HFFc6 (cell line): ENCODE measurements around the gene ZNF688. TPM values are rescaled to one million over a fixed set of nuclear protein-coding genes. Genes with fewer than 3 reads are reported as not detected.

Experiments
- DNase-seq: peaks from one replicate; pipeline ENCODE4 v3.0.0-alpha.2; 2018
- H3K27ac Mint-ChIP-seq: 2 replicates; pipeline ENCODE4 v1.8.0; 2020; ENCODE audit warnings: mild to moderate bottlenecking, mixed read lengths
- H3K27me3 Mint-ChIP-seq: 2 replicates; pipeline ENCODE4 v1.8.0; 2021; ENCODE audit warnings: mild to moderate bottlenecking, moderate library complexity, mixed read lengths; ENCODE audit not compliant: insufficient read depth
- H3K36me3 Mint-ChIP-seq: 2 replicates; pipeline ENCODE4 v1.8.0; 2021; ENCODE audit warnings: low read depth, mixed read lengths
- H3K4me1 Mint-ChIP-seq: 2 replicates; pipeline ENCODE4 v1.8.0; 2020; ENCODE audit warnings: low read depth, mixed read lengths
- H3K4me3 Mint-ChIP-seq: 2 replicates; pipeline ENCODE4 v1.8.0; 2020; ENCODE audit warnings: mild to moderate bottlenecking, moderate library complexity, mixed read lengths
- H3K9me3 Mint-ChIP-seq: 2 replicates; pipeline ENCODE4 v1.8.0; 2020; ENCODE audit warnings: mild to moderate bottlenecking, mixed read lengths
- CTCF ChIP-seq: fragments of 200-600 bp; sonication (generic); IDR thresholded peaks from 2 replicates; pipeline ENCODE4 v1.5.0; 2021; ENCODE audit warnings: antibody characterized with exemption, mild to moderate bottlenecking
- long read RNA-seq: library from polyadenylated mRNA; unstranded; transcript quantifications from one replicate; pipeline ENCODE4 v2.0.0, GENCODE V29; 2019
- total RNA-seq, 6 experiments: library from RNA; stranded (reverse); fragmentation: NEBNext Ultra II Directional; extraction: Animal tissue kit (Norgen Biotek cat#: 25700); gene quantifications; 2 replicates in 1 of 6; 3 replicates in 5 of 6; pipeline ENCODE4 v1.2.3, GENCODE V29; 2021

ZNF688 gene
- total RNA-seq = 10 to 100 TPM in 1 of 6 experiments, 1 to 10 TPM in 5; 5.9 to 10.4 (median 7.6) TPM
- long read RNA-seq, partial matches to known transcripts = 0 of 6 reads
- long read RNA-seq, other reads (novel, unspliced or antisense) = 1 of 6 reads

GRCh38 chr16:30571445-30572322, at the start of gene ZNF688:
Gene ZNF688, minus strand, starts transcription at chr16:30571714. Its CDS starts 85 bp downstream, at chr16:30571629.
- peak; percentile 97 for DNase-seq
- Mint-ChIP-seq H3K4me1 (peaks cover 19% of the 10 kb centered on the region), H3K27me3 (peaks cover 1% of the 10 kb centered on the region), H3K36me3 (no peaks in the 10 kb centered on the region), H3K4me3 (peak within 1 kb of the TSS; percentile 98), H3K9me3 (no peaks in the 10 kb centered on the region), H3K27ac (peak within 1 kb of the TSS; percentile 95)
- no peak for TF ChIP-seq CTCF

DNA sequence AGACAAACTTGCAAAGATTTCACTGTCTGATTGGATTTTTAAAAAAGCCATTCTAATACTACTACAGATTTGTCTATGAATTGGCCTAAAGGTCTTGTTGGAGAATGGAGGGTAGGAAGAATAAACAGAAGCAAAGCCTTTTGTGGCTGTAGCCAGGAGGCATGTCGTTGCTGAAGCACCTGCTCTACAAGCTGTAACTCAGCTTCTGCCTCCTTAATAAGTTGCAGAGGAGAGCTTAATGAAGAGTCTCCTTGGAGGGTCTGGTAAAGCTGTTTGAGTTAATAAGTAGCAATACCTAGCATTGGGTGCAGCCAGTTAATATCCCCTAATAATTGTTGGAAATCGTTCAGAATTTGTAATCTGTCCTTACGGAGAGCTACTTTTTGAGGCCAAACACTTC, 48.7 kb upstream of the ZNF688 start:
- H3K4me1 Mint-ChIP-seq = peaks cover 35% of the 10 kb centered on the region
- H3K27ac Mint-ChIP-seq = no peak overlapping the region
- H3K27me3 Mint-ChIP-seq = peaks cover 4% of the 10 kb centered on the region
- peaks cover 20% of the 10 kb centered on the region for H3K9me3 Mint-ChIP-seq
- H3K36me3 Mint-ChIP-seq = peaks cover 13% of the 10 kb centered on the region
- no peak overlapping the region for H3K4me3 Mint-ChIP-seq
- no peak for TF ChIP-seq CTCF
- DNase-seq = no peak

DNA sequence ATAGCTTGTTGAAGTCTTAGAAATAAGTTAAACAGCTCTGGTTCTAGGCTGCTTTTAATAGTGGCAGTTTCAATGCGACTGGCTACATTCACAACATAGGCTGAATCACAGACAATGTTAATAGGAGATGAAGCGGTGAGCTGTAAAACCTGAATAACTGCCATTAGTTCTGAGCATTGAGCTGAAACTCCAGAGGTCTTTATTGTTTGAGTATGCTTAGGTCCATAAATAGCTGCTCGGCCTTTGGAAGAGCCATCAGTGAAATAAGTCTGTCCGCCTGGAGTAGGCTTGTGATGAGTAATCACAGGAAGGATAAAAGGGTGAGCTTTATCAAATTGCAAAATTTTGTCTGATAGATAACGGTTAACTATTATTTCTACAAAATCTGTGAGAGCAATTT, 48.1 kb upstream of the ZNF688 start:
- Mint-ChIP-seq H3K27ac (no peak overlapping the region), H3K27me3 (peaks cover 4% of the 10 kb centered on the region), H3K9me3 (peaks cover 20% of the 10 kb centered on the region), H3K4me1 (peaks cover 35% of the 10 kb centered on the region), H3K4me3 (no peak overlapping the region), H3K36me3 (peaks cover 13% of the 10 kb centered on the region)
- TF ChIP-seq CTCF = no peak
- DNase-seq = no peak

GRCh38 chr16:30619202-30619601, 47.7 kb upstream of the ZNF688 start:
- peaks cover 20% of the 10 kb centered on the region for H3K9me3 Mint-ChIP-seq
- H3K36me3 Mint-ChIP-seq = peaks cover 13% of the 10 kb centered on the region
- peaks cover 35% of the 10 kb centered on the region for H3K4me1 Mint-ChIP-seq
- peaks cover 4% of the 10 kb centered on the region for H3K27me3 Mint-ChIP-seq
- DNase-seq = no peak
- TF ChIP-seq CTCF = no peak
- H3K4me3 Mint-ChIP-seq = no peak overlapping the region
- H3K27ac Mint-ChIP-seq = no peak overlapping the region

GRCh38 chr16:30615358-30616091, 44.0 kb upstream of the ZNF688 start:
- no peak for DNase-seq
- Mint-ChIP-seq H3K4me3 (no peak overlapping the region), H3K27me3 (no peaks in the 10 kb centered on the region; the same call in 1 of the 2 replicates), H3K27ac (no peak overlapping the region), H3K36me3 (peaks cover 7% of the 10 kb centered on the region), H3K4me1 (peaks cover 21% of the 10 kb centered on the region), H3K9me3 (peaks cover 6% of the 10 kb centered on the region; the same call in 1 of the 2 replicates)
- TF ChIP-seq CTCF = peak; percentile 78
